ENCODE data around the gene ADPRS. TPM values are rescaled to one million over a fixed set of nuclear protein-coding genes. Genes with fewer than 3 reads are reported as not detected.

The ADPRS gene
- total RNA-seq: 10 to 100 TPM; 21.0 to 52.2 (median 27.4) TPM
- 10 to 100 TPM; 14.9 to 24.8 TPM for polyA plus RNA-seq
- long read RNA-seq, donor 1, transcript ADPRHL2-201 (6 exons, 1,668 nt): major isoform, 300 of 349 reads
- long read RNA-seq, donor 1, partial matches to known transcripts: 30 of 349 reads
- long read RNA-seq, donor 1, other reads (novel, unspliced or antisense): 19 of 349 reads
- long read RNA-seq, donor 2, transcript ADPRHL2-201 (6 exons, 1,668 nt): major isoform, 22 of 22 reads
- long read RNA-seq, donor 2, partial matches to known transcripts: 0 of 22 reads
- long read RNA-seq, donor 2, other reads (novel, unspliced or antisense): 0 of 22 reads
- long read RNA-seq, donor 3, transcript ADPRHL2-201 (6 exons, 1,668 nt): major isoform, 40 of 49 reads
- long read RNA-seq, donor 3, partial matches to known transcripts: 7 of 49 reads
- long read RNA-seq, donor 3, other reads (novel, unspliced or antisense): 2 of 49 reads

GRCh38 chr1:36088577-36089392 is at the start of gene ADPRS:
ADPRS (plus strand) TSS chr1:36088892; CDS start chr1:36088905, 13 bp downstream.
- DNase-seq: peak; percentile 85 to 93 (median 87)
- H3K27ac ChIP-seq: peak within 1 kb of the TSS; percentile 75 to 84
- no peaks in the 10 kb centered on the region for H3K36me3 ChIP-seq
- peak within 1 kb of the TSS; percentile 98 for H3K4me3 ChIP-seq
- WGBS, 3 donors: 0 to 1% (median 0%) methylated on average over 62 to 84 of the region's 84 CpGs
- no peaks in the 10 kb centered on the region for H3K9me3 ChIP-seq
- H3K27me3 ChIP-seq: no peaks in the 10 kb centered on the region
- intact Hi-C loops (cut with DNase I): loop anchor here in 1 of 4 donors (5.0 kb wide), 1 partner anchor 206 kb away; the partner anchor contains the start of gene AGO1
- H3K4me1 ChIP-seq (ENCODE audit: insufficient read depth): peaks cover 11% of the 10 kb centered on the region
- TF ChIP-seq POLR2A (IDR thresholded peaks at IDR 0.05) (peak; percentile 92), EP300 (IDR thresholded peaks at IDR 0.05) (no peak), CTCF (IDR thresholded peaks at IDR 0.05) (peak; percentile 99 to 100 (median 99))

- no peak overlapping the region for H3K27ac ChIP-seq
- 73 to 91% (median 83%) methylated on average over 2 of the region's 2 CpGs for WGBS, 3 donors
- no peaks in the 10 kb centered on the region for H3K9me3 ChIP-seq
- H3K27me3 ChIP-seq: no peaks in the 10 kb centered on the region
- no peak for DNase-seq
- no peaks in the 10 kb centered on the region for H3K4me1 ChIP-seq (ENCODE audit: insufficient read depth)
- H3K36me3 ChIP-seq: no peaks in the 10 kb centered on the region
- TF ChIP-seq CTCF (IDR thresholded peaks at IDR 0.05) (no peak), POLR2A (IDR thresholded peaks at IDR 0.05) (no peak), EP300 (IDR thresholded peaks at IDR 0.05) (no peak)
- intact Hi-C loops (cut with DNase I): no loop called here
- no peak overlapping the region for H3K4me3 ChIP-seq
Observed at GRCh38 chr1:36040238-36040637, 48.5 kb upstream of the ADPRS start.

- no peak for DNase-seq
- H3K9me3 ChIP-seq: no peaks in the 10 kb centered on the region
- no peak for TF ChIP-seq CTCF (IDR thresholded peaks at IDR 0.05)
- TF ChIP-seq POLR2A (IDR thresholded peaks at IDR 0.05): no peak
- TF ChIP-seq EP300 (IDR thresholded peaks at IDR 0.05): no peak
- intact Hi-C loops (cut with DNase I): no loop called here
- H3K4me3 ChIP-seq: no peak overlapping the region
- H3K27me3 ChIP-seq: no peaks in the 10 kb centered on the region
- no peaks in the 10 kb centered on the region for H3K36me3 ChIP-seq
- H3K4me1 ChIP-seq (ENCODE audit: insufficient read depth): no peaks in the 10 kb centered on the region
- H3K27ac ChIP-seq: no peak overlapping the region
Observed at GRCh38 chr1:36051821-36052220, 36.9 kb upstream of the ADPRS start.

GRCh38 chr1:36053978-36054377 is 34.7 kb upstream of the ADPRS start:
- Histone ChIP-seq H3K9me3 (no peaks in the 10 kb centered on the region), H3K4me1 (ENCODE audit: insufficient read depth) (no peaks in the 10 kb centered on the region)
- intact Hi-C loops (cut with DNase I): no loop called here

More at GRCh38 chr1:36053978-36054377, 34.7 kb upstream of the ADPRS start:
- Histone ChIP-seq H3K36me3 (no peaks in the 10 kb centered on the region), H3K4me3 (no peak overlapping the region), H3K27ac (no peak overlapping the region), H3K27me3 (no peaks in the 10 kb centered on the region)
- no peak for DNase-seq
- TF ChIP-seq POLR2A (IDR thresholded peaks at IDR 0.05) (no peak), CTCF (IDR thresholded peaks at IDR 0.05) (no peak), EP300 (IDR thresholded peaks at IDR 0.05) (no peak)
